Activated CD4-positive, alpha-beta T cell treated with anti-CD3 and anti-CD28 coated beads, Interleukin-2, amount 10 ng/mL, durations not matched to agents 24 days and 14 days (primary cell): ENCODE measurements around the gene ULK4. TPM values are rescaled to one million over a fixed set of nuclear protein-coding genes. Genes with fewer than 3 reads are reported as not detected.
A peak's percentile ranks its signal among the peaks of the same experiment; 100 is the strongest.
"Not testable (repeated sequence)": the region's sequence is repeated elsewhere in the genome, so short reads cannot be mapped to it uniquely, and the experiment has no call there.

Experiments
- DNase-seq: peaks from one replicate; pipeline ENCODE4 v3.0.0; 2022
- H3K27ac Mint-ChIP-seq: one replicate; pipeline ENCODE4 v1.8.0; 2022; ENCODE audit warnings: mild to moderate bottlenecking, mixed read lengths
- H3K27me3 Mint-ChIP-seq: one replicate; pipeline ENCODE4 v1.8.0; 2022; ENCODE audit warnings: mixed read lengths
- H3K36me3 Mint-ChIP-seq: one replicate; pipeline ENCODE4 v1.8.0; 2022; ENCODE audit warnings: low read depth, mild to moderate bottlenecking, mixed read lengths
- H3K4me1 Mint-ChIP-seq: one replicate; pipeline ENCODE4 v1.8.0; 2021; ENCODE audit warnings: mixed read lengths
- H3K4me3 Mint-ChIP-seq: one replicate; pipeline ENCODE4 v1.8.0; 2022; ENCODE audit warnings: mild to moderate bottlenecking, moderate library complexity, mixed read lengths
- H3K9me3 Mint-ChIP-seq: one replicate; pipeline ENCODE4 v1.8.0; 2021; ENCODE audit warnings: mixed read lengths
- intact Hi-C: fragments of 100-400 bp; cut with micrococcal nuclease; formaldehyde crosslinking; loops from one replicate; pipeline ENCODE4 v1.15.1; 2023
- total RNA-seq: library from RNA; stranded (reverse); gene quantifications from 2 replicates; pipeline ENCODE4 v1.2.3, GENCODE V29; 2022

Gene ULK4
- total RNA-seq, 1 donor from 2014 or later: 10.2 TPM

DNA sequence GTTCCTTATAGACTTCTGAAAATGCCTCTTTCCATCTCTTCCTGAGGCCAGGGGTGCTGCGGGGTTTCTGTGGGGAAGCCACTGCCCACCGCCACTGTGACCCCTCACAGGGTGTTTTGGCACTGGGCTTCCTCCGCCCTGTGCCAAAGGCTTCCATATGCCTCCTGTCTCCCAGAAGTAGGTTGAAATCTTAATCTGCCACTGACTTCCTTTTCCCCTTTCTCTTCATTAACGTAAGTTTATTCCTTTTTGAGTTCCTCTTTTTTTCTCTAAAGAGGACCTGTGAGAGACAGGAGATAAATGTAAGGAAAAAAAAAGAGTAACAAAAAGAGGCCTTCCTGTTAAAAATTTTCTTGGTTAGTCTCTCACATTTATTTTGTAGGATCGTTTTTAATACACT, 542.1 kb downstream of the ULK4 start:
- no peak overlapping the region for H3K27ac Mint-ChIP-seq
- H3K4me3 Mint-ChIP-seq: peak overlapping the region; percentile 14
- intact Hi-C loops: no loop called here
- no peaks in the 10 kb centered on the region for H3K36me3 Mint-ChIP-seq
- DNase-seq: no peak
- H3K27me3 Mint-ChIP-seq: peaks cover 10% of the 10 kb centered on the region
- peaks cover 15% of the 10 kb centered on the region for H3K4me1 Mint-ChIP-seq
- peaks cover under 1% of the 10 kb centered on the region for H3K9me3 Mint-ChIP-seq

GRCh38 chr3:41418961-41419691, 542.8 kb downstream of the ULK4 start:
- intact Hi-C loops: no loop called here
- Mint-ChIP-seq H3K4me1 (peaks cover 9% of the 10 kb centered on the region), H3K36me3 (no peaks in the 10 kb centered on the region), H3K27ac (peak overlapping the region; percentile 0), H3K27me3 (peaks cover 10% of the 10 kb centered on the region), H3K4me3 (peak overlapping the region; percentile 14), H3K9me3 (no peaks in the 10 kb centered on the region)
- DNase-seq: peak; percentile 76

- Mint-ChIP-seq H3K36me3 (no peaks in the 10 kb centered on the region), H3K27me3 (peaks cover 9% of the 10 kb centered on the region), H3K27ac (no peak overlapping the region), H3K9me3 (no peaks in the 10 kb centered on the region), H3K4me1 (peaks cover 6% of the 10 kb centered on the region), H3K4me3 (no peak overlapping the region)
- no peak for DNase-seq
- intact Hi-C loops: no loop called here
Observed at GRCh38 chr3:41417574-41417973, 544.3 kb downstream of the ULK4 start.

GRCh38 chr3:41411065-41411464, 550.8 kb downstream of the ULK4 start:
- no peak overlapping the region for H3K27ac Mint-ChIP-seq
- no peaks in the 10 kb centered on the region for H3K36me3 Mint-ChIP-seq
- peaks cover 11% of the 10 kb centered on the region for H3K9me3 Mint-ChIP-seq
- no peak for DNase-seq
- intact Hi-C loops: no loop called here
- H3K27me3 Mint-ChIP-seq: no peaks in the 10 kb centered on the region
- no peaks in the 10 kb centered on the region for H3K4me1 Mint-ChIP-seq
- H3K4me3 Mint-ChIP-seq: no peak overlapping the region

DNA sequence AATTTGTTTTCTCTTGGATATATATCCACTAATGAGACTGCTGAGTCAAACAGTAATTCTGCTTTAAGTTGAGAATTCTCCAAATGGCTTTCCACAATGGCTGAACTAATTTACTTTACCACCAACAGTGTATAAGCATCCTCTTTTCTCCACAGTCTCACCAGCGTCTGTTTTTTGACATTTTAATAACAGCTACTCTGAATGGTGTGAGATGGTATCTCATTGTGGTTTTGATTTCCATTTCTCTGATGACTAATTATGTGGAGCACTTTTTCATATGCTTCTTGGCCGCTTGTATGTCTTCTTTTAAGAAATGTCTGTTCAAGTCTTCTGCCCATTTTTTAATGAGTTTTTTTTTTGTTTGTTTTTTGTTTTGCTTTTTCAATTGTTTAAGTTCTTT, 556.4 kb downstream of the ULK4 start:
- intact Hi-C loops: no loop called here
- Mint-ChIP-seq H3K9me3 (peaks cover 11% of the 10 kb centered on the region), H3K36me3 (no peaks in the 10 kb centered on the region)

GRCh38 chr3:41404582-41404981, 557.3 kb downstream of the ULK4 start:
- H3K27me3 Mint-ChIP-seq: no peaks in the 10 kb centered on the region
- no peak overlapping the region for H3K27ac Mint-ChIP-seq
- H3K36me3 Mint-ChIP-seq: no peaks in the 10 kb centered on the region
- H3K4me3 Mint-ChIP-seq: no peak overlapping the region
- intact Hi-C loops: no loop called here
- H3K4me1 Mint-ChIP-seq: peaks cover 2% of the 10 kb centered on the region
- peaks cover 11% of the 10 kb centered on the region for H3K9me3 Mint-ChIP-seq
- DNase-seq: no peak

More for the DNA sequence above, 556.4 kb downstream of the ULK4 start:
- Mint-ChIP-seq H3K27ac (no peak overlapping the region), H3K4me1 (peaks cover 2% of the 10 kb centered on the region), H3K4me3 (no peak overlapping the region), H3K27me3 (no peaks in the 10 kb centered on the region)
- no peak for DNase-seq

DNA sequence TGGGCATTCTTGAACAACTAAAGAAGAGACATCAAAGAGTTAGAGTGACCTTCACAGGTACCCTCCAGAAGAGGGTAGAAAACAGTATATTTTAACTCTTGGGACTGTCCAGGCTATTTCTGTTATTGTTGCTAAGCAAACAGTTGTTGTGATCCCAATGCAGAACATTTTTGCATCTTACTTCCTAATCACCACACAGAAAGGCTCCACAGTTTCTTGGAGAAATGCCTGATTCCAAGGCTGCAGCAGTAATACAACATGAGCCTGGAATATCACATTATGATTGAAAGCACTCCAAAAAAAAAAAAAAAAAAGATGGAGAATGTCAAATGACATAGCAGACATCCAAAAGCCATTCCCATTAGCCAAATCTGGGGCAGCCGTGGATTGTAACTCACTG, 567.0 kb downstream of the ULK4 start:
- intact Hi-C loops: no loop called here
- H3K4me1 Mint-ChIP-seq: no peaks in the 10 kb centered on the region
- DNase-seq: no peak

DNA sequence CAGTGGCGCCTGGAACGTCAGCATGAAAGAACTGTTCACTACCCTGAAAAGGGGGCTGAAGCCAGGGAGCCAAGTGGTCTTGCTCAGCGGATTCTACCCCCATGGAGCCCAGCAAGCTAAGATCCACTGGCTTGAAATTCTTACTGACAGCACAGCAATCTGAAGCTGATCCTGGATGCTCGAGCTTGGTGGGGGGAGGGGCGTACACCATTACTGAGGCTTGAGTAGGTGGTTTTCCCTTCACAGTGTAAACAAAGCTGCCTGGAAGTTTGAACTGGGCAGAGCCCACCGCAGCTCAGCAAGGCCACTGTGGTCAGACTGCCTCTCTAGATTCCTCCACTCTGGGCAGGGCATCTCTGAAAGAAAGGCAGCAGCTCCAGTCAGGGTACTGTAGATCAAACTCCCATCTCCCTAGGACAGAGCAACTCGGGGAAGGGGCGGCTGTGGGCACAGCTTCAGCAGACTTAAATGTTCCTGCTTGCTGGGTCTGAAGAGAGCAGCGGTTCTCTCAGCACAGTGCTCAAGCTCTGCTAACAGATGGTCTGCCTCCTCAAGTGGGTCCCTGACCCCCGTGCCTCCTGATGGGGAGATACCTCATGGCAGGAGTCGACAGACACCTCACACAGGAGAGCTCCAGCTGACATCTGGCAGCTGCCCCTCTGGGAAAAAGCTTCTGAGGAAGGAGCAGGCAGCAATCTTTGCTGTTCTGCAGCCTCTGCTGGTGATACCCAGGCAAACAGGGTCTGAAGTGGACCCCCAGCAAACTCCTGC, 591.0 kb downstream of the ULK4 start:
- H3K9me3 Mint-ChIP-seq: not testable (repeated sequence)

More for the DNA sequence above, 567.0 kb downstream of the ULK4 start:
- no peak overlapping the region for H3K4me3 Mint-ChIP-seq
- H3K36me3 Mint-ChIP-seq: no peaks in the 10 kb centered on the region
- no peak overlapping the region for H3K27ac Mint-ChIP-seq
- no peaks in the 10 kb centered on the region for H3K27me3 Mint-ChIP-seq
- peaks cover 3% of the 10 kb centered on the region for H3K9me3 Mint-ChIP-seq

GRCh38 chr3:41370307-41370706, 591.6 kb downstream of the ULK4 start:
- no peak for DNase-seq
- no peaks in the 10 kb centered on the region for H3K27me3 Mint-ChIP-seq
- no peak overlapping the region for H3K27ac Mint-ChIP-seq
- intact Hi-C loops: no loop called here
- no peaks in the 10 kb centered on the region for H3K4me1 Mint-ChIP-seq
- H3K36me3 Mint-ChIP-seq: no peaks in the 10 kb centered on the region
- H3K9me3 Mint-ChIP-seq: peaks cover 6% of the 10 kb centered on the region
- H3K4me3 Mint-ChIP-seq: no peak overlapping the region

More for the DNA sequence above, 591.0 kb downstream of the ULK4 start:
- H3K27me3 Mint-ChIP-seq, intact Hi-C loops, H3K4me3 Mint-ChIP-seq, H3K27ac Mint-ChIP-seq, H3K36me3 Mint-ChIP-seq, DNase-seq, H3K4me1 Mint-ChIP-seq: not testable (repeated sequence)

DNA sequence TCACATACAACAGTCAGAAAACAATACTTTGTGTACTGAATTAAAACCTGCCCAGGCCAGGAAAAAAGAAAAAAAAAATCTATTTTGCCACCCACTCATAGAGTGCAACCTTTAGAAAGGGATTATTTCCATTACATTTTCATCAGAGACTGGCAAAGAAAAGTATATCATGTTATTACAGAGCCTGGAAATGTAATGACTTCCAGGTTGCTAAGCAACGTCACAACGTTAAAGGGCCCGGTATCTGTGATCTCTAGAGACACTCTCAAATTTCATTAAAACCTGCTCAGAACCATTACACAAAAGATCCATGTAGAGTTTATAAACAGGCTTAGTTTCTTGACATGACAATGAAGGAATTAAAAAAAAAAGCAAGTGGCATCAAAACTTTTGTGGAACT, 592.1 kb downstream of the ULK4 start:
- DNase-seq: no peak
- Mint-ChIP-seq H3K27me3 (no peaks in the 10 kb centered on the region), H3K9me3 (peaks cover 6% of the 10 kb centered on the region), H3K4me3 (no peak overlapping the region), H3K4me1 (no peaks in the 10 kb centered on the region), H3K36me3 (no peaks in the 10 kb centered on the region), H3K27ac (no peak overlapping the region)
- intact Hi-C loops: no loop called here

DNA sequence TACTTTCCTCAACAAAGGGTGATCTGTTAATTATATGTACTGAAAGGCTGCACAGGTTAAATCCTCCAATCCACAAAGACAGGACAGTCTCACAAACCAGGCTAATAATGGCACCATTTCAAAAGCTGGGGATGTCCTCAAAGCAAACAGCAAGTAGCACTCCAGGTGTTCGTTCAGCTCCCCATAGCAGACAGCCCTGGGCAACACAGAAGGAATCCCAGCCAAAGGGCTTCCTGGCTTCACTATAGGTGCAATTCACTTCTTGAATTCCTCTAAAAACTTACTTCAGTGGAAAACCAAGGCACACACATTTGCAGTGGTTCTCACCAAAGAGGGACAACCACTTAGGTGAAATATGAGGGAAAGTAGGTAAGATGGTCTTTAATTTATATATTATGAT, 595.9 kb downstream of the ULK4 start:
- Mint-ChIP-seq H3K9me3 (no peaks in the 10 kb centered on the region), H3K4me3 (no peak overlapping the region), H3K4me1 (no peaks in the 10 kb centered on the region), H3K27ac (no peak overlapping the region), H3K36me3 (no peaks in the 10 kb centered on the region), H3K27me3 (no peaks in the 10 kb centered on the region)
- no peak for DNase-seq
- intact Hi-C loops: no loop called here

DNA sequence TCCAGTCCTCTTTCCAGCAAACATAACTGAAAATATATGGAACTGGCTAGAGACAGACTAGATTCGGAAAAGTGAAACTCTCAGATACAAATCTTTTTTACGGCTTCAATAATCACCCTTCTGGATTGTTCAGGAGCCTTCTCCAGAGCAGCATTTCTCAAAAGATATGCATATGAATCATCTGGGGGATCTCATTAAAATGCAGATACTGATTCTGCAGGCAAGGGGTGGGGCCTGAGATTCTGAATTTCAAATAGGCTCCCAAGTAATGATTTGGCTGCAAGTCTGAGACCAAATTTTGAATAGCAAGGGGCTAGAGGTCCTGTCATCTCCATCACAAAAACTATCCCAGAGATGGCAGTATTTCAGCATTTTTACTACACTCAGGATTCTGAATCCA, 597.2 kb downstream of the ULK4 start:
- H3K4me3 Mint-ChIP-seq: no peak overlapping the region
- H3K9me3 Mint-ChIP-seq: no peaks in the 10 kb centered on the region
- no peak overlapping the region for H3K27ac Mint-ChIP-seq
- H3K36me3 Mint-ChIP-seq: no peaks in the 10 kb centered on the region
- H3K27me3 Mint-ChIP-seq: no peaks in the 10 kb centered on the region
- no peak for DNase-seq
- intact Hi-C loops: no loop called here
- no peaks in the 10 kb centered on the region for H3K4me1 Mint-ChIP-seq

DNA sequence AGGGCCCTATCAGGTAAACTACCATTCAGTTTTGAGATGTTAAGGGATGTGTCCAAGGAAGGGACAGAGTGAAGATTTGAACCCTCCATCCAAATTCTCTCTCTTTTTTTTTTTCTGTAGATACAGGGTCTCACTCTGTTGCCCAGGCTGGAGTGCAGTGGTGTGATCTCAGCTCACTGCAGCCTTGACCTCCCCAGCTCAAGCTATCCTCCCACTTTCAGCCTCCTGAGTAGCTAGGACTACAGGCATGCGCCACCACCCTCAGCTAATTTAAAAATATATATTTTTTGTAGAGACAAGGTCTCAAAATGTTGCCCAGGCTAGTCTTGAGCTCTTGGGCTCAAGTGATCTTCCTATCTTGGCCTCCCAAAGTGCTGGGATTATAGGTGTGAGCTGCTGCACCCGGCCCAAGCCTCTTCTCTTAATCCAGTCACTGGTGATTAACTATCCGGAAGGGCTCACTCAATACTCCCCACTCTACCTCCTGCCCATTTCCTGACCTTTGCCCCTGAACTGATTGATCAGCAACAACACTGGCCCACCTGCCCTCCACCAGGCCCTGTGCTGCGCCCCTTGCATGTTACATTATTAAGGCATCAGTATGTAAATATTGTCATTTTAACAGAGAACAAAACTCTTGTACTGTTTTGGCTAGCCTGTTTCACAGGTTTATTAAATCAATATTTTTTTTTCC, 597.9 kb downstream of the ULK4 start:
- intact Hi-C loops: no loop called here

More for the DNA sequence above, 597.9 kb downstream of the ULK4 start:
- H3K4me1 Mint-ChIP-seq: no peaks in the 10 kb centered on the region
- H3K27ac Mint-ChIP-seq: no peak overlapping the region
- no peak overlapping the region for H3K4me3 Mint-ChIP-seq
- H3K36me3 Mint-ChIP-seq: no peaks in the 10 kb centered on the region
- no peaks in the 10 kb centered on the region for H3K27me3 Mint-ChIP-seq
- H3K9me3 Mint-ChIP-seq: no peaks in the 10 kb centered on the region
- DNase-seq: no peak
